ENCODE results near the gene LTN1.

LTN1 gene

GRCh38 chr21:28923439-28923975 is 69.2 kb downstream of the LTN1 start:
- DNase-seq = no peak

GRCh38 chr21:28922368-28922767 is 70.3 kb downstream of the LTN1 start:
- DNase-seq = no peak

- no peak for DNase-seq
These were observed 76.4 kb downstream of the LTN1 start for GRCh38 chr21:28916150-28916893.

GRCh38 chr21:28913071-28913470 is 79.6 kb downstream of the LTN1 start:
- no peak for DNase-seq

- DNase-seq = no peak
These were observed 82.3 kb downstream of the LTN1 start for GRCh38 chr21:28910280-28910887.

- no peak for DNase-seq
These were observed 84.3 kb downstream of the LTN1 start for GRCh38 chr21:28908351-28908750.

- DNase-seq = no peak
These were observed 85.8 kb downstream of the LTN1 start for GRCh38 chr21:28906841-28907240.

GRCh38 chr21:28906236-28906635 is 86.4 kb downstream of the LTN1 start:
- no peak for DNase-seq

- no peak for DNase-seq
These were observed 87.7 kb downstream of the LTN1 start for GRCh38 chr21:28904961-28905435.

- DNase-seq = no peak
These were observed 89.2 kb downstream of the LTN1 start for GRCh38 chr21:28903448-28903847.

- DNase-seq = no peak
These were observed 92.2 kb downstream of the LTN1 start for GRCh38 chr21:28900481-28900880.

GRCh38 chr21:28899744-28900143 is 92.9 kb downstream of the LTN1 start:
- DNase-seq = no peak

- DNase-seq = no peak
These were observed 93.5 kb downstream of the LTN1 start for GRCh38 chr21:28899220-28899619.

- no peak for DNase-seq
These were observed 99.0 kb downstream of the LTN1 start for GRCh38 chr21:28893687-28894086.

- no peak for DNase-seq
These were observed 100.2 kb downstream of the LTN1 start for GRCh38 chr21:28892199-28893111.

- DNase-seq = no peak
These were observed 106.9 kb downstream of the LTN1 start for GRCh38 chr21:28885853-28886177.

GRCh38 chr21:28884976-28885852 is 107.5 kb downstream of the LTN1 start:
- DNase-seq = peak; percentile 91

- no peak for DNase-seq
These were observed 108.2 kb downstream of the LTN1 start for GRCh38 chr21:28884481-28884880.

GRCh38 chr21:28883931-28884330 is 108.7 kb downstream of the LTN1 start:
- DNase-seq = no peak

GRCh38 chr21:28882345-28882744 is 110.3 kb downstream of the LTN1 start:
- no peak for DNase-seq
